ENCODE data around the gene GUCA1C. TPM values are rescaled to one million over a fixed set of nuclear protein-coding genes. Genes with fewer than 3 reads are reported as not detected.

The GUCA1C gene
- total RNA-seq, 4 donors from 2014 or later: not detected

DNA sequence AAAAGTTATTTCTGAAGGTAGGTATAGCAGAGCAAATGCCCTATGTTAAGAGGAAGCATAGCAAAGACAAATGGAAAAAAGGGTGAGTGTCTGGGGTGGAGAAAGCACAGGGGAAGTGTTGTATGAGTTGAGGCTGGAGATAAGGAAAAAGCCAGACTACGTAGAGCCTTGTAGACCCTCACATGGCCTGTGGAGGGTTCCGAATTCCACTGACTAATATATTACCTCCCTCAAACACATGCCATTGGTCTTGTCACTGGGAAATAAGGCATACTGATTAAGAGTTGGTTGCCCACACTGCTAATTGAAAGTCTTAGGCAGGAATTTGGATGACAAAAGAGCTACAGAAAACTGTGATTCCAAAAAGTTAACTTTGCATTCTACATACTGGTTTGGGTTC lies 65.9 kb downstream of the GUCA1C start:
- no peak for DNase-seq
- no peaks in the 10 kb centered on the region for H3K9me3 ChIP-seq
- TF ChIP-seq EP300 (IDR thresholded peaks at IDR 0.05; ENCODE audit: low read depth) (no peak), POLR2AphosphoS5 (IDR thresholded peaks at IDR 0.05) (no peak), POLR2A (IDR thresholded peaks at IDR 0.05) (no peak)
- TF ChIP-seq, protein P1, sequence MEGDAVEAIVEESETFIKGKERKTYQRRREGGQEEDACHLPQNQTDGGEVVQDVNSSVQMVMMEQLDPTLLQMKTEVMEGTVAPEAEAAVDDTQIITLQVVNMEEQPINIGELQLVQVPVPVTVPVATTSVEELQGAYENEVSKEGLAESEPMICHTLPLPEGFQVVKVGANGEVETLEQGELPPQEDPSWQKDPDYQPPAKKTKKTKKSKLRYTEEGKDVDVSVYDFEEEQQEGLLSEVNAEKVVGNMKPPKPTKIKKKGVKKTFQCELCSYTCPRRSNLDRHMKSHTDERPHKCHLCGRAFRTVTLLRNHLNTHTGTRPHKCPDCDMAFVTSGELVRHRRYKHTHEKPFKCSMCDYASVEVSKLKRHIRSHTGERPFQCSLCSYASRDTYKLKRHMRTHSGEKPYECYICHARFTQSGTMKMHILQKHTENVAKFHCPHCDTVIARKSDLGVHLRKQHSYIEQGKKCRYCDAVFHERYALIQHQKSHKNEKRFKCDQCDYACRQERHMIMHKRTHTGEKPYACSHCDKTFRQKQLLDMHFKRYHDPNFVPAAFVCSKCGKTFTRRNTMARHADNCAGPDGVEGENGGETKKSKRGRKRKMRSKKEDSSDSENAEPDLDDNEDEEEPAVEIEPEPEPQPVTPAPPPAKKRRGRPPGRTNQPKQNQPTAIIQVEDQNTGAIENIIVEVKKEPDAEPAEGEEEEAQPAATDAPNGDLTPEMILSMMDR (IDR thresholded peaks at IDR 0.05): no peak
- 90 to 93% methylated on average over 2 of the region's 2 CpGs for WGBS, 2 donors (ENCODE audit: low coverage in 1 of 2)
- no peaks in the 10 kb centered on the region for H3K36me3 ChIP-seq
- in situ Hi-C loops (cut with MboI; ENCODE audit: low pct_ligation_motif_present in 1 of 4, low pct_unique_long_range_greater_than_20kb in 1 of 4, low sequenced_read_pairs in 3 of 4): no loop called here
- H3K4me1 ChIP-seq: peaks cover 0 to 5% (median 0%) of the 10 kb centered on the region in 4 donors
- no peak overlapping the region for H3K4me3 ChIP-seq
- no peaks in the 10 kb centered on the region for H3K27me3 ChIP-seq
- H3K27ac ChIP-seq: no peak overlapping the region
- intact Hi-C loops (cut with DNase I; ENCODE audit: low total_unique reads): no loop called here

DNA sequence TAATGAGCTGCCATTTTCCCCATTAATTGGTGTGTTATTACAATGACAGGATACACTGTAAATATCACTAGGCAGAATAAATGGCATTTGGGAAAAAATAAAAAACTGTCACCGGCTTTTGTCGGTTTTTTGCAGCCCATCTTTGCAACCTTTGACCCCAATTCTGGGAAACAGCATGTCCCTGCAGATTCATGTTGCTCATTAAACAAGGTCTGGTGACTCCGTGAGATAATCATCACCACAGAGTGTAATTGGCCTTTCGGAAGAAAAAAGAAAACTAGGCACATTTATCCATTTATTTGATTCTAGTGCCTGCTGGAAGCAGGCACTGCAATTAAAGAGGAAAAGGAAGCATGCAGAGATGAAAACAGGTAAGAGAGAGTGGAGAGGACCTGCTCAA lies 66.6 kb downstream of the GUCA1C start:
- no peak for DNase-seq

DNA sequence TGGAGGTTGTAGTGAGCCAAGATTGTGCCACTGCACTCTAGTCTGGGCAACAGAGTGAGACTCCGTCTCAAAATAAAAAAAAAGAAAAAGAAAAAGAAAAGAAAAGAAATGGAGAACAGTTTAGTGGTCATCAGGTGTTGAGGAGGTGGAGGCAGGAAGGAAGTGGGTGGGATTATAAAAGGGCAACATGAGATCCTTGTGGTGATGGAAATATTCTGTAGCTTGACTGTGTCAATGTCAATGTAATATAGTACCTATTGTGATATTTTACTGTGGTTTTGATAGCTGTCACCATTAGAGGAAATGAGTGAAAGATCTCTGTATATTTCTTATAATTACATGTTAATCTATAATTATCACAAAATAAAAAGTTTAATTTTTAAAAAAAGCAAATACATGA lies 70.3 kb downstream of the GUCA1C start:
- no peaks in the 10 kb centered on the region for H3K9me3 ChIP-seq
- TF ChIP-seq, protein P1 (IDR thresholded peaks at IDR 0.05): no peak
- TF ChIP-seq EP300 (IDR thresholded peaks at IDR 0.05; ENCODE audit: low read depth): no peak
- TF ChIP-seq POLR2AphosphoS5 (IDR thresholded peaks at IDR 0.05): no peak
- no peak for TF ChIP-seq POLR2A (IDR thresholded peaks at IDR 0.05)
- WGBS, 2 donors (ENCODE audit: low coverage in 1 of 2): 0% methylated on average over 1 of the region's 1 CpG
- DNase-seq: no peak
- H3K4me1 ChIP-seq: peaks cover 0 to 5% (median 0%) of the 10 kb centered on the region in 4 donors
- no peak overlapping the region for H3K27ac ChIP-seq
- in situ Hi-C loops (cut with MboI; ENCODE audit: low pct_ligation_motif_present in 1 of 4, low pct_unique_long_range_greater_than_20kb in 1 of 4, low sequenced_read_pairs in 3 of 4): no loop called here
- no peaks in the 10 kb centered on the region for H3K36me3 ChIP-seq
- H3K27me3 ChIP-seq: no peaks in the 10 kb centered on the region
- intact Hi-C loops (cut with DNase I; ENCODE audit: low total_unique reads): no loop called here
- H3K4me3 ChIP-seq: no peak overlapping the region

More for the DNA sequence above, 66.6 kb downstream of the GUCA1C start:
- Histone ChIP-seq H3K4me1 (peaks cover 0 to 5% (median 0%) of the 10 kb centered on the region in 4 donors), H3K27ac (no peak overlapping the region), H3K27me3 (no peaks in the 10 kb centered on the region), H3K36me3 (no peaks in the 10 kb centered on the region), H3K4me3 (no peak overlapping the region), H3K9me3 (no peaks in the 10 kb centered on the region)
- in situ Hi-C loops (cut with MboI; ENCODE audit: low pct_ligation_motif_present in 1 of 4, low pct_unique_long_range_greater_than_20kb in 1 of 4, low sequenced_read_pairs in 3 of 4): no loop called here
- WGBS, 2 donors (ENCODE audit: low coverage in 1 of 2): 26 to 55% methylated on average over 4 of the region's 4 CpGs
- TF ChIP-seq POLR2A (IDR thresholded peaks at IDR 0.05) (no peak), EP300 (IDR thresholded peaks at IDR 0.05; ENCODE audit: low read depth) (no peak), POLR2AphosphoS5 (IDR thresholded peaks at IDR 0.05) (no peak)
- TF ChIP-seq, protein P1 (IDR thresholded peaks at IDR 0.05): no peak
- intact Hi-C loops (cut with DNase I; ENCODE audit: low total_unique reads): no loop called here

DNA sequence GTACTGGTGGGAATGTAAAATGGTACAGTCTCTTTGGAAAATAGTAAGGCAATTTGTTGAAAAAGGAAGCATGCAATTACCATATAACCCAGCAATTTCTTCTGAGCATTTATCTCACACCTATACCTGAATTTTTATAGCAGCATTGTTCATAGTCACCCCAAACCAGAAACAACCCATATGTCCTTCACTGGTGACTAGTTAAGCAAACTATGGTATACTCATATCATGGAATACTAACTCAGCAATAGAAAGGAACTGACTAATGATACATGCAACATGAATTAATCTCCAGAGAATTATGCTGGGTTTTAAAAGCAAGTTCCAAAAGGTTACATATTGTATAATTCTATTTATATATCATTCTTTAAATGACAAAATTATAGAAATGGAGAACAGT lies 70.9 kb downstream of the GUCA1C start:
- H3K27ac ChIP-seq: no peak overlapping the region
- no peak overlapping the region for H3K4me3 ChIP-seq
- intact Hi-C loops (cut with DNase I; ENCODE audit: low total_unique reads): no loop called here
- no peak for DNase-seq
- TF ChIP-seq, protein P1 (IDR thresholded peaks at IDR 0.05): no peak
- TF ChIP-seq POLR2A (IDR thresholded peaks at IDR 0.05): no peak
- no peak for TF ChIP-seq EP300 (IDR thresholded peaks at IDR 0.05; ENCODE audit: low read depth)
- H3K27me3 ChIP-seq: no peaks in the 10 kb centered on the region
- H3K4me1 ChIP-seq: peaks cover 0 to 5% (median 0%) of the 10 kb centered on the region in 4 donors
- H3K9me3 ChIP-seq: no peaks in the 10 kb centered on the region
- no peaks in the 10 kb centered on the region for H3K36me3 ChIP-seq
- in situ Hi-C loops (cut with MboI; ENCODE audit: low pct_ligation_motif_present in 1 of 4, low pct_unique_long_range_greater_than_20kb in 1 of 4, low sequenced_read_pairs in 3 of 4): no loop called here

Measured in transverse colon (tissue), 4 donors.